ENCODE results near the gene CERCAM.

The CERCAM gene, protein sequence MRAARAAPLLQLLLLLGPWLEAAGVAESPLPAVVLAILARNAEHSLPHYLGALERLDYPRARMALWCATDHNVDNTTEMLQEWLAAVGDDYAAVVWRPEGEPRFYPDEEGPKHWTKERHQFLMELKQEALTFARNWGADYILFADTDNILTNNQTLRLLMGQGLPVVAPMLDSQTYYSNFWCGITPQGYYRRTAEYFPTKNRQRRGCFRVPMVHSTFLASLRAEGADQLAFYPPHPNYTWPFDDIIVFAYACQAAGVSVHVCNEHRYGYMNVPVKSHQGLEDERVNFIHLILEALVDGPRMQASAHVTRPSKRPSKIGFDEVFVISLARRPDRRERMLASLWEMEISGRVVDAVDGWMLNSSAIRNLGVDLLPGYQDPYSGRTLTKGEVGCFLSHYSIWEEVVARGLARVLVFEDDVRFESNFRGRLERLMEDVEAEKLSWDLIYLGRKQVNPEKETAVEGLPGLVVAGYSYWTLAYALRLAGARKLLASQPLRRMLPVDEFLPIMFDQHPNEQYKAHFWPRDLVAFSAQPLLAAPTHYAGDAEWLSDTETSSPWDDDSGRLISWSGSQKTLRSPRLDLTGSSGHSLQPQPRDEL

DNA sequence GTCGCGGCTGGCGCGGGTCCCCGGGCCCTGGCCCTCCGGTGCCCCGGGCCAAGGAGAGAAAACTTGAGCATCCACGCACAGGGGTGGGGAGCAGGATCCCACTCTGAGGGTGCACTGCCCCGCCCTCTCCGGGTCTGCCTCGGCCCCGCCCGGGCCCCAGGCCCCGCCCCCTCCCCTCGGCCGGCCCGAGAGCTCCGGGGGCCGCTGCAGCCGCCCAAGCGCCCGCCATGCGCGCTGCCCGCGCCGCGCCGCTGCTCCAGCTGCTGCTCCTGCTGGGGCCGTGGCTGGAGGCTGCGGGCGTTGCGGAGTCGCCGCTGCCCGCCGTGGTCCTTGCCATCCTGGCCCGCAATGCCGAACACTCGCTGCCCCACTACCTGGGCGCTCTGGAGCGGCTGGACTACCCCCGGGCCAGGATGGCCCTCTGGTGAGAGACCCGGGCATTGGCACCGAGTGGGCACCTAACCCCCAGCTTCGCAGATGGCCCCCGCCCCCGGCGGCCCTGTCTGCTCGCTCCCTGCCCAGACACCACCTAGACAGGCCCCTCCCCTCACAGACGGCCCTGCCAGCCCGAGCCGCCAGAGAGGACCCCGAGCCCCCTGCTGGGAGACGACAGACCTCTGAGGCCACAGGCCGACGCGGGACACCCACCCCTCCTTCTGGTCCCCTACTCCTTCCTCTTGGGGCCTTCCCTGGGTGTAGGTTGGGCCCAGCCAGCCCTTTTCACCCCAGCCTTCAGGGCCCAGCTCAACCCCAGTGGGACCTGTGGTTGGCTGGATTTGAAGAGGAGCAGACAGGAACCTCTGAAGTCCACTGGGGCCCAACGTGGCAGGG lies at the start of gene CERCAM:
TSS of gene CERCAM (plus strand) at position 207 of the 831 bp plus-strand sequence. CDS start at position 228, 21 bp downstream.
- in situ Hi-C loops (cut with HindIII; ENCODE audit: low sequenced_read_pairs), result no loop called here

DNA sequence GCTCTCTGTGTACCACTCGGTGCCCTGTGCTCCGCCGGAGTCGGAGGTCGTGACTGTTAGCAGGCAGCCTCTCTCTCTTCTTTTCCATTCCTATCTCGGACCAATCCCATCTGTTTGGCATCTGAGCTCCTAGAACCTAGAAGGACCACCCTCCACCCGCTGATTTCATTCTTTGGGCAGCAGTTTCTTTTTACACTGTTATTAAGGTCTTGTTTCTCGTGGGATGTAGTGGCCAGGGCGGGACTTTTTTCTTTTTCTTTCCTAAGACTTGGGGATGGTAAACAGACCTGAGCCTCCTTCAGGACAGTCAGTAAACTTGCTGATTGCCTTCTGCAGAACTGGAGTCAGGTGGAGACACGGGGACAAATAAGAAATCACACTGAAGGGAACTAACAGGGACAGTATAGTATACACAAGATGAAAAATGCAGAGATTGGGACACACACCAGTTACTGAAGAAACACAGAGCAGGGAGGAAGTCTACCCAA lies 49.0 kb upstream of the CERCAM start:
- in situ Hi-C loops (cut with HindIII; ENCODE audit: low sequenced_read_pairs), result no loop called here

DNA sequence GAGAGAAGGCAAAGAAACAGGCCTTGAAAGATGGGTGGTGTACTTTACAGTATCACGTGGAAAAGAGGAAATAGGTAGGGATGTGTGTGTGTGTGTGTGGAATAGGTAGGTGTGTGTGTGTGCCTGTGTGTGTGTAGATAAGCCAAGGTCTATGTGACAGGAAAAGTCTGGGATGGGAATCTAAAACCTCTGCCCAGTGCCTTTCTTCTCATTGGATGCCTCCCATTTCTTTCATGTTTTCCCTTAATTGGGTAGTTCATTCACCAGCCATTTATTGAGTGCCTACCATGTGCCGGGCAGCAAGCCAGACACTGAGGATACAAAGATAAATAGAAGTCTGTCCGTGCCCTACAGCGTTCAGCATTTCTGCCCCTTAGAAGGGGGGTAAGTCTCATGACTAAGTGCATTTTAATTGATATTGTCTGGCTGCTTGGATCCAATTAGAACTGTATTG lies 48.4 kb upstream of the CERCAM start:
- in situ Hi-C loops (cut with HindIII; ENCODE audit: low sequenced_read_pairs), result no loop called here

DNA sequence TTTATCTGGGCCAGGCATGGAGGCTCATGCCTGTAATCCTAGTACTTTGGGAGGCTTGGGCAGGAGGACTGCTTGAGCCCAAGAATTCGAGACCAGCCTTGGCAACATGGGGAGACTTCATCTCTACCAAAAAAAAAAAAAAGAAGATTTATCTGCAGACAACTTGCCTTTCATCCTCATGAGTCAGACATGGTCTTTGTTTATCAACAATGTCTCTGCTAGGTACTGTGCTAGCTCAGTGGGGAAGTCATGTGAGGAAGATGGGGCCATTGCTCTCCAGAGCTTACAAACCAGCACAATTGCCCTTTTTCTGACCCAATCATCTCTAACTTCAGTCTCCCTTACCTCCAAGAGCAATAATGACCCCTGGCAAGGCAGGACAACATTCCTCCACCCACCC lies 47.9 kb upstream of the CERCAM start:
- in situ Hi-C loops (cut with HindIII; ENCODE audit: low sequenced_read_pairs), result no loop called here

DNA sequence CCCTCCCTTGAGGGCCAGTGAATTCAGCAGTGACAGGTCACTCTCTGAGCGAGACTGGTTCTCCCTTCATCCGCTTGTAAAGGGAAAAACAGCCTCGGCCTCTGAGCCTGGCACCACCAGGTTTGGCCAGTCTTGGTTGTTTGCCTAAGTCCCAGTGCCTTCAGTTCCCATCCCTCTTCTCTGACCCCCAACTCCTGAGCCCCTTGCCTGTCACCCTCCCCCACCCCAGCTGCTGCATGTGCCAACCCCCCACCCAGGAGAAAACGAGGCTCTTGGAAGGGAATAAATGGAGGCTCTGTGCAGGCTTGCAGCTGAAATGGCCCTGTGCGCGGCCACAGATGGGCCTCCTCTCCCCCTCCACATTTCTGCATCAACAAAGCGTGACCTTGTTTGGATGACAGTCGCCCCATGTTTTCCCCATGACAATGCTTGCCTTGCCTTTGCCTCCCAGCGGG lies 46.4 kb upstream of the CERCAM start:
- in situ Hi-C loops (cut with HindIII; ENCODE audit: low sequenced_read_pairs), result no loop called here

DNA sequence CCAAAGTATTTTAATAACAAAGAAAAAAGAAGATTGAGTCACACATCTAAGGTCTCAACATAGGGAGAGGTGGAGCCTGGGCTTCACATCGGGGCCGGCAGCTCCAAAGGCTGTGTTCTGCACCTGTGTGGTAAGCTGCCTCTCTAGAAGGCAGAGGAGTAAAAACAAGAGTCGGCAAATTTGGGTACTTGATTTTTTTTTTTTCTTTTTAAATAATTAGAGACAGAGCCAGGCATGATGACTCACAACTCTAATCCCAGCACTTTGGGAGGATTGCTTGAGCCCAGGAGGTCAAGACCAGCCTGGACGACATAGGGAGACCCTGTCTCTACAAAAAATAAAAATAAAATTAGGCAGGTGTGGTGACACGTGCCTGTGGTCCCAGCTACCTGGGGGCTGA lies 44.8 kb upstream of the CERCAM start:
- in situ Hi-C loops (cut with HindIII; ENCODE audit: low sequenced_read_pairs), result no loop called here

DNA sequence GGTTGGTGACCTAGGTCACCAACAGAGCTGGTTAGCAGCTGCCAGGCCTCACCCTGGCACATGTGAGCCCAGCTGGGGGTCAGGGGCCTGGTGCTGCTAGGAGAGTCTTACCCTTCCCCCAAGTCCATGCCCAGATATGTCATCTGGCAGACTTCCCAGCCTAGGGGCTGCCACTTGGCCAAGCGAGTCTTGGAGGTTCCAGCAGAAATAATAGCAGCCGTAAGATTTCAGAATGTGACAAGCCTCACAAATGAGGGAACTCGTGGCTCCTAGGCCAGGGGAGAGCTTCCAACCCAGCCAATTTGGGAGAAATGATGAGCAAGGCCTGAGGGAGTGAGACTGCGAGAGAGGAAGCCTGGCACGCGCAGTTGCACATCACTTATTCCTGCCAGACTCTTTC lies 38.4 kb upstream of the CERCAM start:
- in situ Hi-C loops (cut with HindIII; ENCODE audit: low sequenced_read_pairs), result no loop called here

DNA sequence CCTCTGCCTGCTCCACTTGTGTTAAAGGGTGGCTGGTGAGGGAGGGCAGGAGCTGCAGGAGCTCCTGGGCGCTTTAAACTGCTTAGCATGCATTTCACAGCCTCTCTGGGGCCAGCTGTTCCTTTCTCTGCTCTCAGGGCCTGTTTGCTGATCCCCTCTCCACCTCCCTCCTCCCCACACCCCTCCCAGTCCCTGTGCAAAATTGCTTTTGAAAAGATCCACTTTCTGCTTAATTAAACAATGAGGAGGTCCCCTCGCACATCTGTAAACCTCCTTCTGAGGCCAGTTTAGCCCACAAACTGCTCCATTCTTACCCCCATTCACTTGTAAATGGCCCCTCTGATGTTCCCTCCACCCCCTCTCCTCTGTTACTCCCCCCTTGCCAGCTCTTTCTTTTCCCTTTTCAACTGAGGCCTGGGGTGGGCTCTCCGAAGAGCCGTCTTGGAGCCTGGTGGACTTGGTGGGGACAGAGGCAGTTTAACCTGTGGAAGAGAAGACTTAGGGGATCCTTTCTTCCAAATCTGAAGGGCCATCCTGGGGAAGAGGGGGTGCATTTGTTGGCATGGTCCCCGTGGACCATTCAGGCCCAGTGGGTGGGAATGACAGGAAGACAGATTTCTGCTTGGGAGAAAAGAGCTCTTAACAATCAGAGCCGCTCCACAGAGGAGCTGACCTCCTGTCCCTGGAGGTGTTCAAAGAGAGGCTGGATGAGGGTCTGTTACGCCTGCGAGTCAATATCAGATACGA lies 37.5 kb upstream of the CERCAM start:
- in situ Hi-C loops (cut with HindIII; ENCODE audit: low sequenced_read_pairs), result no loop called here

DNA sequence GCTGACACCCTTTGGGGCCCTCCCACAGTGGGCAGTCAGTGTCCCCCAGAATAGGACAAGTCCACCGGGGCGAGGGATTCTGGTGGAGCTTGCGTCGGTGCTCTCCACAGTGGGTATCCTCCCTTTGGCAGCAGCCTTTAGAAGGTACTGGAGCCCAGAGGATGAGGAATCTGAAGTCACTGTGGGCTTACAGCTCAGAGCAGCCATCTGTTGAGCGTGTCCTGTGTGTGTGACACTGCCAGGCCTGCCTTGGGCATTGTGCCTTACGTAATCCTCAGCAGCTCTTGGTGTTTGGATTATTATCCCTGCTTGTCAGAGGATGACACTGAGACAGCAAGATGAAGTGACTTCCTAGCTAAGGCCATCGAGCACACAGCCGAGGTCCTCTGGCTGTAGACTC lies 36.9 kb upstream of the CERCAM start:
- in situ Hi-C loops (cut with HindIII; ENCODE audit: low sequenced_read_pairs), result no loop called here

DNA sequence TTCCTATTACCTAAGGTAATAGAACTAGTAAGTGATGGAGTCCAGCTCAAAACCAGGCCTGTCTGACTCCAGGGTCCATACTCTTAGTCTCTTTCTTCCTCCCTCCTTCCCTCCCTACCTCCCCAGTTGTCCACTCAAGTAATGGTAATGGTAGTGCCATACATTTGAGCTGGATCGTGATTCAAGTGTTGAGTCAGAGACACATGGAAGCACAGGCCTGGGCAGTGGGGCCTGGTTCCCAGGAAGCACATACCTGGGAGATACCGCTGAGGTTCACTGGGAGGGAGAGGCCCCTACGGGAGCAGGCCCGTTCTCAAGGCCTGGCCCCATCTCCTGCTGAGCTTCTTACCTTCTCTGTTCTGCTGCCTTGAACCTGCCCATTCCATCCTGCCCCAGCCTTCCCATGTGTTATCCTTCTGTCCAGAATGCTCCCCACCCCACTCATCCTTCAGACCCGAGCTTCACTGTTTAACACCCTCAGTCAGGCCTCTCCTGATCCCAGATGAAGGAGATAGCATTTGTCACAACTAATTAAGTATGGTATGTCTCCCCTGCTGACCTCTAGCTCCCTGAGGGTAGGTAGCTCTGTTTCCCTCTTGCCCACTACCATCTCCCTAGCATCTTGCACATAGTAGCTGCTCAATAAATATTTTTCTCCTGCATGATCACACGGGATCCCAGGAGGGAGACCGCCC lies 35.7 kb upstream of the CERCAM start:
- in situ Hi-C loops (cut with HindIII; ENCODE audit: low sequenced_read_pairs), result no loop called here

DNA sequence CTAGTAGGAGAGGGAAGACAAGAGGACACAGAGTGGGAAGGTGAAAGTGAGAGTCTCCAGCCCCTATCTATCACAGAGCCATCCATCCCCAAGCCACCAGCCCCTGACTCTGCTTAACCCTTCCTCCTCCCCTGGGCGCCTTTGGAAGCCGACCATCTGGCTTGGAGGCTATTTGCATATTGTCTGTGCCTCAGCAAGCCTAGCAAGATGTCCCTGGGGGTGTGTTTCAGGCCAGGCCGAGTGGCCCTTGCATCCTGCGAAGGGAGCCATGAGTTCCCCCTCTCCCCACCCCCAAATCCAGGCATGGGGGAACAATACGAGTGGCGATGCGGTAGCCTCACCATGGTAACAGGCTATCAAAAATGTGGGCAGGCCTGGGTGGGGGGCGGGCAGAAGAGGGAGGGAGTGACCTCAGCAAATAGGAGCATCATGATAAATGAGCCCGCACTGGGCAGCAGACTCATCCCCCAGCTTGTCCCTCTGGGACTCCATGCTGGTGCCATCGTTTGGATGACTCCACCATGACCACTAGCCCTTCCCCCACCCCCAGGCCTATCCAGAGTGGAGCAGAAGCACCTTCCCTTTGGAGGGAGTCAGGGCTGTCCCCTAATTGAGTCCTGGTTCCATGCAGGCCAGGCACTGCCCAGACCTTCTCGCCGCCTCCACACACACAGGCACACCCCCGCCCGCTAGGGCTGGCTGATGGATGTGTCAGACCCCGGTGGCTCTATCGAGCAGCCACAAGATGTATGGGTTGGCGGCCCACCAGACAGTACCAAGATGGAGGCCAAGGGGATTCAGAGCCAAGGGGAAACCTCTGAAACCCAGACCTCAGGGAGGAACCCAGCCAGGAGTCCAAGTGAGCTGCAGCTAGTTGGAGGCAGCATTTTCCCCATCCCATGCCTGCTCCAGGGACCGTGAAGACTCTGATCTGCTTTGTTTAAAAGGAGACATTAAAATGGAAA lies 34.9 kb upstream of the CERCAM start:
- in situ Hi-C loops (cut with HindIII; ENCODE audit: low sequenced_read_pairs), result no loop called here

DNA sequence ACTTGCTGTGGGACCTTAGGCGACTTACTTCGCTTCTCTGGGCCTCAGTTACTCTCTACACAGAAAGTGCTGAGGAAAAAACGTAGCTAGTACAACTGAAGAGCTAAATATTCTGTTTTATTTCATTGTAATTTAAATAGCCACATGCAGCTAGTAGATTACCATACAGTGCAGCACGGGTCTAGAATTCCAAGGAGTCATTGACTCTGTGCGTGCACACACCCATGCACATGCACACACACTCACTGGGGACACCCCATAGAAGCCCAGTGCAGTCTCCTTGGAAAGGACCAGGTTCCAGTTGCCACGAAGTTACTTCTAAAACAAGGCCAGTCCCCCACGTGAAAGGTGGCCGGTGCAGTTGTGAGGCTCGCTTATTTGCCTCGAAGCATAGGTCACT lies 32.5 kb upstream of the CERCAM start:
- in situ Hi-C loops (cut with HindIII; ENCODE audit: low sequenced_read_pairs), result no loop called here

DNA sequence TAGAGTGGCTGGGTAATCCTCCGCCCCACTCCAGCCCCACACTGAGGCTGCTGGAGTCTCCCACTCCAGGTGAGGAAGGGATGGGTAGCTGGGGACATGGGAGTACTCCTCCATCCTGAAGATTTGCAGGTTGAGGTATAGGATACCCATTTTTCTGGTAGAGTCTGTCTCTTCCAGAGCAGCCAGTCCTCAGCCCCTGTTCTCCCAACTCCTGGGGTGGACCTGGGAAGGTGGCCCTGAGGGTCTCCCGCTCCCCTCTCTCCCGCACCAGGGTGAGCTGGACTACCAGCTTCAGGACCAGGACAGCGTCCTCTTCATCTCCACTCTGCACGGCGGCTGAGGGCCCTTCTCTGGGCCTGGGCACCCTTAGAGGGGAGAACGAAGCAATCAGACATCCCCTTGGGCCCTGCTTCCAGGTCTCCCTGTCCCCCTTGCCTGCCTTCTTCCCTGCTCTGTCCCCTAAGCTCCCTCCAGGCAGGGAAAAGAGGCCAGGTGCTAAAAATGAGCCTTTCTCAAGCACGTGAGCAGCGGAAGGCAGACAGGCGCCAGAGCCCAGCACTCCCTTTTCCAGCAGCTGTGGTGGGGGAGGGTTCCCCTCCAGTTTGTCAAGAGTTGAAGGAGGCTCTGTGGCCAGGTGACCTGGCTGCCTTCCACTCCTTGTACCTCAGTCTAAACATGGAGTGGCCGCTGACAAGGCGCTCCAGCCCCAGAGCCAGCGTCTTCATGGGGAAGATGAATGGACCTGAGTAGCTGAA lies 31.1 kb upstream of the CERCAM start:
- in situ Hi-C loops (cut with HindIII; ENCODE audit: low sequenced_read_pairs), result no loop called here

DNA sequence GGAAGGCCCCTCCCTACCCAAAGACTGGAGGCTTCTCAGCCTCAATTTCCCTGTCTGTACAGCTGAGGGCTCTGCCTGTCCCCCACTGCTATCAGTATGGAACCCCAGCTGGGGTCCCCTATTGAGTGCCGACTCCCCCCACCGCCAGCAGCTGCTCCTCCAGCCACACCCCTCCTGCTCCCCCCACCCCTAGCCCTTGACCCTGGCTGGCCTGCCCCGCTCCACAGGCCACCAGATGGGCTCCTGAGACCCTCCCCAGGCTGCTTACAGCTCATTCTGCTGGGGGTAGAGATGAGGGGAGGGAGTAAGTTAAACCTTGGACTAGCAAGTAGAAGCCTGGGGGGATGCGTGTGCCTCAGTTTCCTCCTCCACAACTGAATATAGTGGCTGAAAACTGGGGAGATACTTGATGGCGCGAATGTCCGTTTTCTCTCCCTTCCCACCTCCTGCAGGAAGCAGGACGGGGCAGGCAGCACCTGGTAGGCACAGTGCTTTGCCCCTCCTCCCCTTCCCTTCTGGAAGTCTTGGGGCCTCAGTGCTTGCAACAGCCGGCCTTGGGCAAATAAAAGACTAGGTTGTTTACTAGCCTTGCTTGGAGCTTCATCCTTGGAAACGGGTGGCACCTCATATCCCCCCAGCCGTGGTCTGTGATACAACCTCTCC lies 30.4 kb upstream of the CERCAM start:
- in situ Hi-C loops (cut with HindIII; ENCODE audit: low sequenced_read_pairs), result no loop called here

DNA sequence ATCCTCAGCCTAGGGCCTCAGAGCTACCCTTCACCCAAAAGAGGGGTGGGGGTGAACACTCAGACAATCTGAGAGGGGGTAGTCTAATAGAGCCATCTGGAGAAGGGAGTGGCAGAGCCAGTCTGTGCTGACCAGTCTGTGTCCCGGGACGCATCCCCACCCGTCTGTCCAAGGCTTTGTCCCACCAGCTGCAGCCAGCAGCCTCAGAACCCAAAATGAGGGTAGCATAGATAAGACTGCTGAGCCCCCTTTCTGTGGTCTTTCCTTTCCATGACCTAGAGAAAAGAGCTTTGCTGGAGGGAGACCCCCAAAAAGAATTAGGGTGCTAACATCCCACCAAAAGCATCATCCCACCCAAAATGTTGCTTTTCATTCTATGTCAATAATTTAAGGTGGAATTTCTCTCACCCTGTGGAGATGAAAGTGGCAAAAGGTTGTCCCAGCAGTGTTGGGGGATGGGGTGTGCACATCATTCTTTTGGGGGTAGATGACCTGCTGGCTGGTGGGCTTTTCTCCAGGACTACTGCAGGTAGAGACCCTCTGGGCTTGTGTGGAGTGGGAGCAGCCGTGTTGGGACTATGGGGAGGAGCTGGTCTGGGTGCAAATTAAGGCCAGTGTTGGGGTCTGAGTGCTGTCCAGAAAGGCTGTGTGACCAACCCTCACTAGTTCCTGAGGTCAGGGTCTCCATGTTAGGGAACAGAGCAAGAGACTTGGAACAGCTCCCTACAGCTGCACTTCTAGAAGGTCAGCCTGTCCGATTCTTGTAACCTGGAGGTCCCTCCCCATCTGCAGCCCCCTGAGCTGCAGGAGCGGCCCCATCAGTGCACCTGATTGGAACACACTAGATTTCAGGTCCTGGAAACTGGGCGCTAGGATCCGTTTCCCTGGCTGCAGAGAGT lies 29.6 kb upstream of the CERCAM start:
- in situ Hi-C loops (cut with HindIII; ENCODE audit: low sequenced_read_pairs), result no loop called here

DNA sequence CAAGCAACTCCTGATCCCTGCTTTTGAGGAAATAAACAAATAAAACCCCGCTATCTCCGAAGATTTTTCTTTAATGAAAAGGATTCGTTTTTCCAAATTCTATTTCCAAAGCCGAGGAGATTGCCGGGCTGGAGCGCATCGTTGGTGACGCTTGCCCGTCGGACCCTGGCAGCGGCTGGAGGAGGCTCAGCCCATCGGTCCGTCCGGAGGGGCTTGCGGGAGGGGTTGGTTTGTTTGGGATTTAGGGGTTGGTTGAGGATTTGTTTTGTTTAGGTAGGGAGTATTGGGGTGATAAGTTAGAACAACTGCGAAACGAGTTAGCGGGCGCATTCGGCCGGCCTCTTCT lies 28.7 kb upstream of the CERCAM start:
- in situ Hi-C loops (cut with HindIII; ENCODE audit: low sequenced_read_pairs), result no loop called here

Data from endothelial cell of hepatic sinusoid (primary cell).